ENCODE data around the gene PLCL2. TPM values are rescaled to one million over a fixed set of nuclear protein-coding genes. Genes with fewer than 3 reads are reported as not detected.

PLCL2 gene
- total RNA-seq, 4 donors from 2014 or later = 0.95 to 4.8 (median 2.2) TPM

DNA sequence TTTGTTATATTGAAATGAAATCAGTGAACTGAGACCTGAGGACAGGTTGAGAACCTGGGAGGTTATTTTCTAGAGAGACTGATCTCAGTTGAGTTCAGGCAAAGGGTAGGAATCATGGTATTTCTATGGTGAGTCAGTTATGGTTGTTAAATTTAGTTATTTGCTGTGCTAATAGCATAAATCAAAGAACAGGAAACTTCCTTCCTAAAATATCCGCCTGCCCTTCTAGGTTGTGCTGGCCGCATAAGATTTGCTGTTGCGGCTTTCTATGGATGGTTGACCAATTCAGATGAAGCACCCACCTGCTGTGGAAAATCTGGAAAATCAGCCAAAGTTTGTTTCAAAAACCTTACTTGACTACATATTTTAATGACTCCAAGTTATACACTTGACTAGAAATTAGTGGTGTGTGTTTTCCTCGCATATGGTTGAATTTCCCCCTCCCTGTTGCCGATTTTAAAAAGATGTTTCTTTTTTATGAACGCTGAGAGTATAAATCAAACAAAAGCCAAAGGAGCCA, 52.6 kb downstream of the PLCL2 start:
- no peak overlapping the region for H3K4me3 ChIP-seq
- no peak for DNase-seq
- H3K9me3 ChIP-seq = no peaks in the 10 kb centered on the region
- WGBS, 2 donors = 81 to 83% methylated on average over 6 of the region's 6 CpGs
- intact Hi-C loops (cut with DNase I) = no loop called here
- H3K4me1 ChIP-seq = no peaks in the 10 kb centered on the region
- TF ChIP-seq, protein P1, sequence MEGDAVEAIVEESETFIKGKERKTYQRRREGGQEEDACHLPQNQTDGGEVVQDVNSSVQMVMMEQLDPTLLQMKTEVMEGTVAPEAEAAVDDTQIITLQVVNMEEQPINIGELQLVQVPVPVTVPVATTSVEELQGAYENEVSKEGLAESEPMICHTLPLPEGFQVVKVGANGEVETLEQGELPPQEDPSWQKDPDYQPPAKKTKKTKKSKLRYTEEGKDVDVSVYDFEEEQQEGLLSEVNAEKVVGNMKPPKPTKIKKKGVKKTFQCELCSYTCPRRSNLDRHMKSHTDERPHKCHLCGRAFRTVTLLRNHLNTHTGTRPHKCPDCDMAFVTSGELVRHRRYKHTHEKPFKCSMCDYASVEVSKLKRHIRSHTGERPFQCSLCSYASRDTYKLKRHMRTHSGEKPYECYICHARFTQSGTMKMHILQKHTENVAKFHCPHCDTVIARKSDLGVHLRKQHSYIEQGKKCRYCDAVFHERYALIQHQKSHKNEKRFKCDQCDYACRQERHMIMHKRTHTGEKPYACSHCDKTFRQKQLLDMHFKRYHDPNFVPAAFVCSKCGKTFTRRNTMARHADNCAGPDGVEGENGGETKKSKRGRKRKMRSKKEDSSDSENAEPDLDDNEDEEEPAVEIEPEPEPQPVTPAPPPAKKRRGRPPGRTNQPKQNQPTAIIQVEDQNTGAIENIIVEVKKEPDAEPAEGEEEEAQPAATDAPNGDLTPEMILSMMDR (IDR thresholded peaks at IDR 0.05) = no peak
- no peak for TF ChIP-seq POLR2A (IDR thresholded peaks at IDR 0.05)
- no peaks in the 10 kb centered on the region for H3K27me3 ChIP-seq
- no peaks in the 10 kb centered on the region for H3K36me3 ChIP-seq
- no peak overlapping the region for H3K27ac ChIP-seq

DNA sequence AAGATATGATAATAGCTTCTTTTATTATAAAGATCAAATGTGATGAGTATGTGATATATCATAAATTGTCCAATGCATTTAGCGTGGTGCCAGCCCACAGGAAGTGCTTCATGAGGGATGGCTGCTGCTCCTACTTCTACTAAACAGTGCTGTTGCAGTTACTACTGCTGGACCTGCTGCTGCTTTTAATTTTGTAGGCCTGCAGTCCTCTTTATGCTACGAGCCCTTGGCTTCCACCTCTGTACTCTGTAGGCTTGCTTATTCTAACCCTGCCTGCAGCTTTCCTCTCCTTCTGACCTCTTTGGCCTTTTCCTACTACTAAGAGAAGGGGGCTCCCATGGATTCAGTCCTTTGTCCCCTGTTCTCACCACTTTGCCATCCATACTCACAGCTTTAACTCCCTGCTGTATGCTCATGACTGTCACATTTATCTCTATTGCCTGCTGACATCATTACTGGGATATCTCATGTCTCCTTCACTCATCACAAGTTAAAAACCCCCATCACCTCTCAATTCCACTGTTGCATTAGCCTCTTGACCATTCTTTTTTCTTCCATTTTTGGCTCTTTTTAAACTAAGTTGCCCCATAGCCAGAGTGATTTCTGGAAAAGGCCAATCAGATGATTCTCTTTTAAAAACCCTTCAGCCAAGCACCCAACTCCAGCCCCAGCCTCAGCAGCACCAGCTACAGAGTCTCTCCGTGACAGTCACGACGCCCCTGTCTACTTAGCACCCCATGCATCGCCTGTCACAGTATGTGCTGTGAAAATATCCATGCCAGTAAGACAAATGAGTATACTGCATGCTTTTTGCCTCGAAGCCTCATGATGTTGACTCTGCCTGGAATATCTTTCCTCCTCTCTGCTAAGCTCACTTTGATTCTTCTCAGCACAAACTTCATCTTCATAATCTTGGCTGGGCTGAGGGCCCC, 56.3 kb downstream of the PLCL2 start:
- no peaks in the 10 kb centered on the region for H3K27me3 ChIP-seq
- H3K4me3 ChIP-seq = no peak overlapping the region
- H3K27ac ChIP-seq = no peak overlapping the region
- no peaks in the 10 kb centered on the region for H3K9me3 ChIP-seq
- intact Hi-C loops (cut with DNase I) = no loop called here
- TF ChIP-seq POLR2A (IDR thresholded peaks at IDR 0.05) = no peak
- TF ChIP-seq, protein P1 (IDR thresholded peaks at IDR 0.05) = no peak
- no peaks in the 10 kb centered on the region for H3K36me3 ChIP-seq
- H3K4me1 ChIP-seq = no peaks in the 10 kb centered on the region
- no peak for DNase-seq
- WGBS, 2 donors = 59 to 85% methylated on average over 7 of the region's 7 CpGs

DNA sequence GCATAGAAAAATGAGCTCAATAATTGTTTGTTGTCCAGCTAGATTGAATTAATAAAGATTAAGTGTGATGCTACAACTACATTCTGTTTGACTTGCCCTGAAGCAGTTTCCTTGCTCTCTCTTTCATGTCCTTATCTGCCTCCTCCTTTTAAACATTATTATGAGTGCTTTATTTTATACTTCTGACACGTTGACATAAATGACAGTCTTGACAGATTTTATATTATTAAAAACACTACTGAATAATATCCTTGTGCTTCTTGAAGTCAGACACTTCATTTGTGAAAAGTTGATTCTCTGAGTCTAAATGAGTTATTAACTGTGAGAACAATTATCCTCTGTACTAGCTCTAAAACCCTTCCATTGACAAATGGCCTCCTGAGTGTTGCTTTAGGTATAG, 58.2 kb downstream of the PLCL2 start:
- intact Hi-C loops (cut with DNase I) = no loop called here
- Histone ChIP-seq H3K9me3 (no peaks in the 10 kb centered on the region), H3K27ac (no peak overlapping the region), H3K36me3 (no peaks in the 10 kb centered on the region), H3K4me1 (no peaks in the 10 kb centered on the region), H3K27me3 (no peaks in the 10 kb centered on the region), H3K4me3 (no peak overlapping the region)
- TF ChIP-seq, protein P1 (IDR thresholded peaks at IDR 0.05) = no peak
- TF ChIP-seq POLR2A (IDR thresholded peaks at IDR 0.05) = no peak
- 14 to 19% methylated on average over 1 of the region's 1 CpG for WGBS, 2 donors
- no peak for DNase-seq

DNA sequence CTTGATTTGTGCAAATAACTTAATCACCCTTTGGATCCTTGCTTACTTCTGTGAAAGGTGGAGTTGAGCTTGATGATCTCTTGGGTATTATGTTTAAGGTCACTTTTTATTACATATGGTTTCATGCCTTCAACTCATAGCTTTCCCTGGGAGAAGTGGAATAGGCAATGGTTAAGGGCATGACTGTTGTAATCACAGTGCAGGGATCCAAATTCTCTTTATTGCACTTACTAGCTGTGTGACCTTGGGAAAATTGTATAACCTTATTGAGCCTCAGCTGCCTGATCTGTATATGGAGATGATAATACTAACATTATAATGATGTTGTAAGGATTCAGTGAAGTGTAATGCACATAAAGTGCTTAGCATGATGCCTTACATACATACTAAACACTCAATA, 59.1 kb downstream of the PLCL2 start:
- Histone ChIP-seq H3K4me1 (no peaks in the 10 kb centered on the region), H3K4me3 (no peak overlapping the region), H3K27ac (no peak overlapping the region), H3K27me3 (no peaks in the 10 kb centered on the region), H3K9me3 (no peaks in the 10 kb centered on the region), H3K36me3 (no peaks in the 10 kb centered on the region)
- DNase-seq = no peak
- TF ChIP-seq POLR2A (IDR thresholded peaks at IDR 0.05) = no peak
- TF ChIP-seq, protein P1 (IDR thresholded peaks at IDR 0.05) = no peak
- intact Hi-C loops (cut with DNase I) = no loop called here

DNA sequence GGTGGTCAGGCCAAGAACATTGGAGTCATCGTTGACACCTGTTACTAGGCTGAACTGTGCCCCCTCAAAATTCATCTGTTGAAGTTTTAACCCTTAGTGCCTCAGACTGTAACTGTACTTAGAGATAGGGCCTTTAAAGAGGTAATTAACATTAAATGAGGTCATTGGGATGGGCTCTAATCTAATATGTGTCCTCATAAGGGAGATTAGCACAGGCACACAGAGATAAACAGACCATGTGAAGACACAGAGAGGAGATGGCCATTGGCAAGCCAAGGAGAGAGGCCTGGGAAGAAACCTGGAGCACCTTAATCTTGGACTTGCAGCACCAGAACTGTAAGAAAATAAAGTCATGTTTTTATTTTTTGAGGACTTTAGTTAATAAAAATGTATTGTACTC, 59.6 kb downstream of the PLCL2 start:
- Histone ChIP-seq H3K4me1 (no peaks in the 10 kb centered on the region), H3K36me3 (no peaks in the 10 kb centered on the region), H3K27ac (no peak overlapping the region), H3K4me3 (no peak overlapping the region), H3K9me3 (no peaks in the 10 kb centered on the region), H3K27me3 (no peaks in the 10 kb centered on the region)
- DNase-seq = no peak
- WGBS, 2 donors = 80 to 88% methylated on average over 1 of the region's 1 CpG
- TF ChIP-seq POLR2A (IDR thresholded peaks at IDR 0.05) = no peak
- TF ChIP-seq, protein P1 (IDR thresholded peaks at IDR 0.05) = no peak
- intact Hi-C loops (cut with DNase I) = no loop called here
